MCF 10A (cell line): ENCODE results near the gene TACR2. TPM values are rescaled to one million over a fixed set of nuclear protein-coding genes. Genes with fewer than 3 reads are reported as not detected.

Source experiments
- BruUV-seq: library from RNA; stranded (reverse); fragments of 400-500 nt; replicated peaks from 2 replicates; lab custom pipeline; 2021; lab: Mats Ljungman, UMichigan
- CTCF ChIA-PET: fragments of 300-600 bp; sonication (Branson Sonifier 250); formaldehyde crosslinking; extraction: SDS; loops from one replicate; lab custom pipeline; 2021; ENCODE audit warnings: antibody characterized with exemption, inconsistent platforms; lab: Yijun Ruan, JAX
- POLR2A ChIA-PET: fragments of 300-600, 350-650 bp; sonication (Branson Sonifier 250); formaldehyde crosslinking; extraction: SDS; loops from one replicate; lab custom pipeline; 2020; ENCODE audit warnings: antibody characterized with exemption, inconsistent platforms; lab: Yijun Ruan, JAX
- DNase-seq: peaks from one replicate; pipeline ENCODE4 v3.0.0-alpha.2; 2018; ENCODE audit not compliant: unreplicated experiment
- H3K27ac Mint-ChIP-seq: one replicate; pipeline ENCODE4 v1.8.0; 2022; ENCODE audit warnings: mild to moderate bottlenecking, low read depth, mixed read lengths; ENCODE audit not compliant: unreplicated experiment
- H3K27me3 Mint-ChIP-seq: one replicate; pipeline ENCODE4 v1.8.0; 2022; ENCODE audit warnings: mixed read lengths; ENCODE audit not compliant: insufficient read depth, unreplicated experiment
- H3K36me3 Mint-ChIP-seq: one replicate; pipeline ENCODE4 v1.8.0; 2022; ENCODE audit warnings: mild to moderate bottlenecking, moderate library complexity, mixed read lengths; ENCODE audit not compliant: insufficient read depth, unreplicated experiment
- H3K4me1 Mint-ChIP-seq: one replicate; pipeline ENCODE4 v1.8.0; 2022; ENCODE audit warnings: mixed read lengths; ENCODE audit not compliant: insufficient read depth, unreplicated experiment
- H3K4me3 Mint-ChIP-seq: one replicate; pipeline ENCODE4 v1.8.0; 2022; ENCODE audit warnings: mild to moderate bottlenecking, moderate library complexity, mixed read lengths; ENCODE audit not compliant: unreplicated experiment
- H3K9me3 Mint-ChIP-seq: one replicate; pipeline ENCODE4 v1.8.0; 2022; ENCODE audit warnings: mixed read lengths; ENCODE audit not compliant: unreplicated experiment
- CTCF ChIP-seq: fragments of 200-600 bp; IDR thresholded peaks from one replicate; pipeline ENCODE4 v1.8.0; 2022; ENCODE audit warnings: antibody characterized with exemption, mild to moderate bottlenecking; ENCODE audit not compliant: unreplicated experiment
- intact Hi-C: fragments of 100-400 bp; cut with micrococcal nuclease; formaldehyde crosslinking; loops from 2 replicates; pipeline ENCODE4 v1.14.1; 2022
- total RNA-seq: library from RNA; stranded (reverse); gene quantifications from 2 replicates; pipeline ENCODE4 v1.2.3, GENCODE V29; 2022

The TACR2 gene
- total RNA-seq, 1 experiment from 2014 or later, result not detected

GRCh38 chr10:69360485-69361302 is 56.0 kb downstream of the TACR2 start:
- intact Hi-C loops, result loop anchor here (5.0 kb wide), 1 partner anchor 43 kb away; no protein-coding TSS in a partner anchor
- Mint-ChIP-seq H3K4me1 (peaks cover 52% of the 10 kb centered on the region), H3K36me3 (peaks cover 42% of the 10 kb centered on the region), H3K4me3 (peak overlapping the region; percentile 49), H3K27ac (peak overlapping the region; percentile 87), H3K27me3 (no peaks in the 10 kb centered on the region), H3K9me3 (no peaks in the 10 kb centered on the region)
- ChIA-PET CTCF (interaction anchor here (1.0 to 2.6 kb wide), 3 partner anchors 10 to 155 kb away, joined by 3 to 10 read pairs (median 3); no protein-coding TSS in a partner anchor), POLR2A (interaction anchor here (0.7 to 9.0 kb wide), 11 partner anchors 9 to 43 kb away, joined by 3 to 84 read pairs (median 24); no protein-coding TSS in a partner anchor)
- no TSS peak for BruUV-seq
- no peak for TF ChIP-seq CTCF
- peak; percentile 96 for DNase-seq

GRCh38 chr10:69359594-69359993 is 57.1 kb downstream of the TACR2 start:
- H3K27me3 Mint-ChIP-seq, result no peaks in the 10 kb centered on the region
- no peak for DNase-seq
- peaks cover 52% of the 10 kb centered on the region for H3K4me1 Mint-ChIP-seq
- POLR2A ChIA-PET, result interaction anchor here (0.7 to 9.0 kb wide), 8 partner anchors 10 to 43 kb away, joined by 3 to 84 read pairs (median 40); no protein-coding TSS in a partner anchor
- CTCF ChIA-PET, result interaction anchor here (0.7 to 1.4 kb wide), 3 partner anchors 16 to 26 kb away, joined by 3 to 4 read pairs (median 4); no protein-coding TSS in a partner anchor
- intact Hi-C loops, result no loop called here
- BruUV-seq, result no TSS peak
- H3K36me3 Mint-ChIP-seq, result peaks cover 42% of the 10 kb centered on the region
- H3K9me3 Mint-ChIP-seq, result no peaks in the 10 kb centered on the region
- peak overlapping the region; percentile 50 for H3K27ac Mint-ChIP-seq
- no peak for TF ChIP-seq CTCF
- peak overlapping the region; percentile 45 for H3K4me3 Mint-ChIP-seq

- Mint-ChIP-seq H3K9me3 (no peaks in the 10 kb centered on the region), H3K4me1 (peaks cover 53% of the 10 kb centered on the region), H3K27me3 (no peaks in the 10 kb centered on the region), H3K36me3 (peaks cover 41% of the 10 kb centered on the region), H3K4me3 (no peak overlapping the region), H3K27ac (peak overlapping the region; percentile 50)
- intact Hi-C loops, result no loop called here
- no TSS peak for BruUV-seq
- peak; percentile 73 for DNase-seq
- TF ChIP-seq CTCF, result no peak
- ChIA-PET POLR2A (interaction anchor here (1.2 to 9.0 kb wide), 9 partner anchors 9 to 41 kb away, joined by 3 to 84 read pairs (median 37); no protein-coding TSS in a partner anchor), CTCF (interaction anchor here (0.7 to 1.4 kb wide), 4 partner anchors 10 to 113 kb away, joined by 3 to 4 read pairs (median 4); no protein-coding TSS in a partner anchor)
Observed at GRCh38 chr10:69359148-69359547, 57.6 kb downstream of the TACR2 start.
